OCI-LY1 (cell line): Measurements from ENCODE around the gene DHPS.

Experiments
- H2AFZ ChIP-seq: fragments of 200-600 bp; sonication (generic), shearing (Covaris generic); 2 replicates; pipeline ENCODE4 v1.6.0; 2014; ENCODE audit warnings: antibody characterized with exemption, mild to moderate bottlenecking, low read length
- H3F3A ChIP-seq: fragments of 200-600 bp; sonication (generic), shearing (Covaris generic); 2 replicates; pipeline ENCODE4 v1.6.0; 2014; ENCODE audit warnings: mild to moderate bottlenecking, antibody characterized with exemption, low read length, moderate library complexity; ENCODE audit not compliant: insufficient read depth
- H3K27ac ChIP-seq: fragments of 200-600 bp; sonication (generic); 2 replicates; pipeline ENCODE4 v1.5.1; 2014; ENCODE audit warnings: low read length, mixed run types, mild to moderate bottlenecking, low read depth; ENCODE audit not compliant: poor library complexity, severe bottlenecking
- H3K27me3 ChIP-seq: fragments of 200-600 bp; sonication (generic); 2 replicates; pipeline ENCODE4 v1.6.0; 2014; ENCODE audit warnings: antibody characterized with exemption, mild to moderate bottlenecking, low read length, moderate library complexity; ENCODE audit not compliant: insufficient read depth
- H3K36me3 ChIP-seq: fragments of 200-600 bp; sonication (generic); 2 replicates; pipeline ENCODE4 v1.6.1; 2014; ENCODE audit warnings: mild to moderate bottlenecking, antibody characterized with exemption, low read length, moderate library complexity, mixed read lengths; ENCODE audit not compliant: insufficient read depth
- H3K4me1 ChIP-seq: fragments of 200-600 bp; sonication (generic); 2 replicates; pipeline ENCODE4 v1.5.1; 2014; ENCODE audit warnings: mild to moderate bottlenecking, low read length, moderate library complexity; ENCODE audit not compliant: insufficient read depth, severe bottlenecking
- H3K4me2 ChIP-seq: fragments of 200-600 bp; sonication (generic), shearing (Covaris generic); 2 replicates; pipeline ENCODE4 v1.6.1; 2014; ENCODE audit warnings: low read length
- H3K4me3 ChIP-seq: fragments of 200-600 bp; sonication (generic); 2 replicates; pipeline ENCODE4 v1.5.1; 2014; ENCODE audit warnings: low read length, low read depth, mild to moderate bottlenecking, mixed read lengths; ENCODE audit not compliant: poor library complexity, severe bottlenecking
- H3K79me2 ChIP-seq: fragments of 200-600 bp; shearing (Covaris generic); 2 replicates; pipeline ENCODE4 v1.6.1; 2016; ENCODE audit warnings: mixed run types, low read length, mixed read lengths; ENCODE audit not compliant: insufficient read depth
- H3K9ac ChIP-seq: fragments of 200-600 bp; sonication (generic), shearing (Covaris generic); 2 replicates; pipeline ENCODE4 v1.6.1; 2014; ENCODE audit warnings: mild to moderate bottlenecking, low read length, mixed read lengths
- H3K9me2 ChIP-seq: fragments of 200-600 bp; sonication (generic), shearing (Covaris generic); 2 replicates; pipeline ENCODE4 v1.6.1; 2014; ENCODE audit warnings: low read depth, mild to moderate bottlenecking, low read length, mixed read lengths
- H3K9me3 ChIP-seq: fragments of 200-600 bp; shearing (Covaris generic); 2 replicates; pipeline ENCODE4 v1.6.1; 2014; ENCODE audit warnings: low read length, mixed read lengths
- H4K20me1 ChIP-seq: fragments of 200-600 bp; sonication (generic), shearing (Covaris generic); 2 replicates; pipeline ENCODE4 v1.6.0; 2016; ENCODE audit warnings: mild to moderate bottlenecking, low read length; ENCODE audit not compliant: insufficient read depth
- CTCF ChIP-seq: fragments of 200-600 bp; sonication (generic), shearing (Covaris generic); IDR thresholded peaks from 2 replicates; pipeline ENCODE4 v1.5.1; 2017; ENCODE audit warnings: mild to moderate bottlenecking, antibody characterized with exemption, low read length, moderate library complexity, mixed read lengths
- EZH2 ChIP-seq: fragments of 200-600 bp; sonication (generic), shearing (Covaris generic); IDR thresholded peaks from 2 replicates; pipeline ENCODE4 v1.8.0; 2017; ENCODE audit warnings: borderline replicate concordance, mixed run types, mild to moderate bottlenecking, antibody characterized with exemption, low read length, moderate library complexity, mixed read lengths

DHPS gene

GRCh38 chr19:12681074-12681987 is at the start of gene DHPS:
Gene DHPS, minus strand, starts transcription at chr19:12681880. Its CDS starts 114 bp downstream, at chr19:12681766.
- no peak within 1 kb of the TSS; the same call in 1 of the 2 replicates for H2AFZ ChIP-seq
- H3K79me2 ChIP-seq, result 0 out of 2 replicates have a peak, but pooled peaks cover 4% of the 10 kb centered on the region
- H3K27me3 ChIP-seq, result no peaks in the 10 kb centered on the region

GRCh38 chr19:12731337-12731736 is 49.7 kb upstream of the DHPS start:
- Histone ChIP-seq H4K20me1 (no peaks in the 10 kb centered on the region), H3K9me2 (no peaks in the 10 kb centered on the region), H3K4me1 (peaks cover 28% of the 10 kb centered on the region), H3K27me3 (no peaks in the 10 kb centered on the region), H3K9ac (no peak overlapping the region), H3F3A (peaks cover 14% of the 10 kb centered on the region), H3K4me2 (no peak overlapping the region), H3K36me3 (peaks cover 55% of the 10 kb centered on the region), H3K27ac (no peak overlapping the region), H3K79me2 (peaks cover 28% of the 10 kb centered on the region), H2AFZ (no peak overlapping the region), H3K9me3 (no peaks in the 10 kb centered on the region), H3K4me3 (no peak overlapping the region)
- no peak for TF ChIP-seq CTCF
- TF ChIP-seq EZH2, result no peak

More at GRCh38 chr19:12681074-12681987, at the start of gene DHPS:
- Histone ChIP-seq H3K4me2 (peak within 1 kb of the TSS; percentile 74), H3K36me3 (peaks cover 34% of the 10 kb centered on the region), H3K9me3 (no peaks in the 10 kb centered on the region), H4K20me1 (no peaks in the 10 kb centered on the region), H3K27ac (peak within 1 kb of the TSS; percentile 95), H3K4me3 (peak within 1 kb of the TSS; percentile 79), H3K9ac (peak within 1 kb of the TSS; percentile 96), H3K4me1 (no peaks in the 10 kb centered on the region), H3K9me2 (no peaks in the 10 kb centered on the region), H3F3A (no peaks in the 10 kb centered on the region)
- TF ChIP-seq CTCF, result no peak
- no peak for TF ChIP-seq EZH2

- Histone ChIP-seq H2AFZ (no peak overlapping the region), H4K20me1 (no peaks in the 10 kb centered on the region), H3K4me1 (peaks cover 36% of the 10 kb centered on the region), H3K4me2 (no peak overlapping the region), H3K4me3 (no peak overlapping the region), H3K36me3 (peaks cover 55% of the 10 kb centered on the region), H3K79me2 (peaks cover 28% of the 10 kb centered on the region), H3F3A (peaks cover 7% of the 10 kb centered on the region), H3K9ac (no peak overlapping the region), H3K9me3 (no peaks in the 10 kb centered on the region), H3K9me2 (no peaks in the 10 kb centered on the region), H3K27me3 (no peaks in the 10 kb centered on the region), H3K27ac (no peak overlapping the region)
- no peak for TF ChIP-seq CTCF
- no peak for TF ChIP-seq EZH2
These were observed 48.4 kb upstream of the DHPS start for GRCh38 chr19:12730064-12730463.
